ENCODE results near the gene PLEKHB1. TPM values are rescaled to one million over a fixed set of nuclear protein-coding genes. Genes with fewer than 3 reads are reported as not detected.

Gene PLEKHB1
- polyA plus RNA-seq, 4 donors = 4.1 to 20.8 (median 11.9) TPM

- FAIRE-seq (no peak), DNase-seq (no peak)
- Histone ChIP-seq H3K4me1 (ENCODE audit: control insufficient read depth in 3 of 3, insufficient read depth in 2 of 3, low read depth in 1 of 3, low read length in 2 of 3) (no peaks in the 10 kb centered on the region), H3K36me3 (ENCODE audit: control insufficient read depth in 3 of 3, insufficient read depth in 2 of 3, low read depth in 1 of 3, low read length in 3 of 3) (no peaks in the 10 kb centered on the region), H3K9me3 (ENCODE audit: control insufficient read depth in 2 of 2, insufficient read depth in 1 of 2, low read depth in 1 of 2, low read length in 1 of 2) (peaks cover 0 to 4% of the 10 kb centered on the region in 2 donors), H3K27me3 (ENCODE audit: control insufficient read depth in 3 of 3, insufficient read depth in 3 of 3, low read length in 3 of 3) (no peaks in the 10 kb centered on the region), H3K4me3 (ENCODE audit: low read depth in 1 of 3, low read length in 3 of 3) (no peak overlapping the region), H3K27ac (ENCODE audit: low read depth in 1 of 3, low read length in 2 of 3) (no peak overlapping the region)
- 68 to 84% (median 71%) methylated on average over 1 of the region's 1 CpG for WGBS, 3 donors
Measured at GRCh38 chr11:73637012-73637411, 9.4 kb upstream of the PLEKHB1 start.

GRCh38 chr11:73640592-73640991 lies 5.8 kb upstream of the PLEKHB1 start:
- Histone ChIP-seq H3K27ac (ENCODE audit: low read depth in 1 of 3, low read length in 2 of 3) (no peak overlapping the region), H3K4me1 (ENCODE audit: control insufficient read depth in 3 of 3, insufficient read depth in 2 of 3, low read depth in 1 of 3, low read length in 2 of 3) (peaks cover 0 to 1% (median 0%) of the 10 kb centered on the region in 3 donors), H3K27me3 (ENCODE audit: control insufficient read depth in 3 of 3, insufficient read depth in 3 of 3, low read length in 3 of 3) (peaks cover 0 to 6% (median 3%) of the 10 kb centered on the region in 3 donors), H3K4me3 (ENCODE audit: low read depth in 1 of 3, low read length in 3 of 3) (no peak overlapping the region), H3K36me3 (ENCODE audit: control insufficient read depth in 3 of 3, insufficient read depth in 2 of 3, low read depth in 1 of 3, low read length in 3 of 3) (no peaks in the 10 kb centered on the region), H3K9me3 (ENCODE audit: control insufficient read depth in 2 of 2, insufficient read depth in 1 of 2, low read depth in 1 of 2, low read length in 1 of 2) (no peaks in the 10 kb centered on the region)
- DNase-seq = no peak
- no peak for FAIRE-seq
- WGBS, 3 donors = 29 to 32% (median 30%) methylated on average over 2 of the region's 2 CpGs

- no peak for DNase-seq
- H3K27me3 ChIP-seq (ENCODE audit: control insufficient read depth in 3 of 3, insufficient read depth in 3 of 3, low read length in 3 of 3) = peaks cover 0 to 16% (median 3%) of the 10 kb centered on the region in 3 donors
- no peak overlapping the region for H3K27ac ChIP-seq (ENCODE audit: low read depth in 1 of 3, low read length in 2 of 3)
- H3K36me3 ChIP-seq (ENCODE audit: control insufficient read depth in 3 of 3, insufficient read depth in 2 of 3, low read depth in 1 of 3, low read length in 3 of 3) = no peaks in the 10 kb centered on the region
- H3K4me3 ChIP-seq (ENCODE audit: low read depth in 1 of 3, low read length in 3 of 3) = no peak overlapping the region
- no peaks in the 10 kb centered on the region for H3K9me3 ChIP-seq (ENCODE audit: control insufficient read depth in 2 of 2, insufficient read depth in 1 of 2, low read depth in 1 of 2, low read length in 1 of 2)
- H3K4me1 ChIP-seq (ENCODE audit: control insufficient read depth in 3 of 3, insufficient read depth in 2 of 3, low read depth in 1 of 3, low read length in 2 of 3) = peaks cover 0 to 5% (median 0%) of the 10 kb centered on the region in 3 donors
- FAIRE-seq = no peak
Measured at GRCh38 chr11:73641668-73642067, 4.7 kb upstream of the PLEKHB1 start.

GRCh38 chr11:73645121-73645969 lies 1.0 kb upstream of the PLEKHB1 start:
- no peak overlapping the region for H3K27ac ChIP-seq (ENCODE audit: low read depth in 1 of 3, low read length in 2 of 3)
- H3K27me3 ChIP-seq (ENCODE audit: control insufficient read depth in 3 of 3, insufficient read depth in 3 of 3, low read length in 3 of 3) = peaks cover 0 to 17% (median 3%) of the 10 kb centered on the region in 3 donors
- peaks cover 0 to under 1% (median 0%) of the 10 kb centered on the region in 3 donors for H3K36me3 ChIP-seq (ENCODE audit: control insufficient read depth in 3 of 3, insufficient read depth in 2 of 3, low read depth in 1 of 3, low read length in 3 of 3)
- WGBS, 3 donors = 44 to 70% (median 67%) methylated on average over 16 of the region's 16 CpGs
- FAIRE-seq = no peak
- no peaks in the 10 kb centered on the region for H3K9me3 ChIP-seq (ENCODE audit: control insufficient read depth in 2 of 2, insufficient read depth in 1 of 2, low read depth in 1 of 2, low read length in 1 of 2)
- H3K4me3 ChIP-seq (ENCODE audit: low read depth in 1 of 3, low read length in 3 of 3) = peak overlapping the region in 1 of 3 donors; percentile 2
- peaks cover 0 to 10% (median 0%) of the 10 kb centered on the region in 3 donors for H3K4me1 ChIP-seq (ENCODE audit: control insufficient read depth in 3 of 3, insufficient read depth in 2 of 3, low read depth in 1 of 3, low read length in 2 of 3)
- DNase-seq = no peak

- Histone ChIP-seq H3K27ac (ENCODE audit: low read depth in 1 of 3, low read length in 2 of 3) (peak overlapping the region in 1 of 3 donors; percentile 57), H3K4me3 (ENCODE audit: low read depth in 1 of 3, low read length in 3 of 3) (peak overlapping the region in 2 of 3 donors; percentile 27 to 30)
- FAIRE-seq = no peak
Measured at GRCh38 chr11:73647459-73648100, 1.2 kb downstream of the PLEKHB1 start.

GRCh38 chr11:73648121-73648520 lies 1.7 kb downstream of the PLEKHB1 start:
- Histone ChIP-seq H3K27ac (ENCODE audit: low read depth in 1 of 3, low read length in 2 of 3) (no peak overlapping the region), H3K4me1 (ENCODE audit: control insufficient read depth in 3 of 3, insufficient read depth in 2 of 3, low read depth in 1 of 3, low read length in 2 of 3) (peaks cover 0 to 15% (median 0%) of the 10 kb centered on the region in 3 donors), H3K9me3 (ENCODE audit: control insufficient read depth in 2 of 2, insufficient read depth in 1 of 2, low read depth in 1 of 2, low read length in 1 of 2) (no peaks in the 10 kb centered on the region), H3K4me3 (ENCODE audit: low read depth in 1 of 3, low read length in 3 of 3) (no peak overlapping the region), H3K36me3 (ENCODE audit: control insufficient read depth in 3 of 3, insufficient read depth in 2 of 3, low read depth in 1 of 3, low read length in 3 of 3) (peaks cover 0 to 3% (median 0%) of the 10 kb centered on the region in 3 donors), H3K27me3 (ENCODE audit: control insufficient read depth in 3 of 3, insufficient read depth in 3 of 3, low read length in 3 of 3) (peaks cover 0 to 17% (median 0%) of the 10 kb centered on the region in 3 donors)
- DNase-seq (no peak), FAIRE-seq (no peak)
- WGBS, 3 donors = 88 to 90% (median 88%) methylated on average over 9 of the region's 9 CpGs

More at GRCh38 chr11:73647459-73648100, 1.2 kb downstream of the PLEKHB1 start:
- H3K9me3 ChIP-seq (ENCODE audit: control insufficient read depth in 2 of 2, insufficient read depth in 1 of 2, low read depth in 1 of 2, low read length in 1 of 2) = no peaks in the 10 kb centered on the region
- H3K36me3 ChIP-seq (ENCODE audit: control insufficient read depth in 3 of 3, insufficient read depth in 2 of 3, low read depth in 1 of 3, low read length in 3 of 3) = peaks cover 0 to 3% (median 0%) of the 10 kb centered on the region in 3 donors
- DNase-seq = peak; percentile 88 to 91
- peaks cover 0 to 17% (median 3%) of the 10 kb centered on the region in 3 donors for H3K27me3 ChIP-seq (ENCODE audit: control insufficient read depth in 3 of 3, insufficient read depth in 3 of 3, low read length in 3 of 3)
- 3 to 12% (median 4%) methylated on average over 20 to 23 of the region's 23 CpGs for WGBS, 3 donors
- H3K4me1 ChIP-seq (ENCODE audit: control insufficient read depth in 3 of 3, insufficient read depth in 2 of 3, low read depth in 1 of 3, low read length in 2 of 3) = peaks cover 0 to 15% (median 0%) of the 10 kb centered on the region in 3 donors

GRCh38 chr11:73648571-73649046 lies 2.2 kb downstream of the PLEKHB1 start:
- H3K36me3 ChIP-seq (ENCODE audit: control insufficient read depth in 3 of 3, insufficient read depth in 2 of 3, low read depth in 1 of 3, low read length in 3 of 3) = peaks cover 0 to 3% (median 0%) of the 10 kb centered on the region in 3 donors
- no peak overlapping the region for H3K27ac ChIP-seq (ENCODE audit: low read depth in 1 of 3, low read length in 2 of 3)
- no peaks in the 10 kb centered on the region for H3K9me3 ChIP-seq (ENCODE audit: control insufficient read depth in 2 of 2, insufficient read depth in 1 of 2, low read depth in 1 of 2, low read length in 1 of 2)
- H3K27me3 ChIP-seq (ENCODE audit: control insufficient read depth in 3 of 3, insufficient read depth in 3 of 3, low read length in 3 of 3) = peaks cover 0 to 17% (median 0%) of the 10 kb centered on the region in 3 donors
- no peak for FAIRE-seq
- H3K4me3 ChIP-seq (ENCODE audit: low read depth in 1 of 3, low read length in 3 of 3) = no peak overlapping the region
- 65 to 72% (median 66%) methylated on average over 6 to 8 of the region's 8 CpGs for WGBS, 3 donors
- no peak for DNase-seq
- H3K4me1 ChIP-seq (ENCODE audit: control insufficient read depth in 3 of 3, insufficient read depth in 2 of 3, low read depth in 1 of 3, low read length in 2 of 3) = peaks cover 0 to 15% (median 0%) of the 10 kb centered on the region in 3 donors

- no peak for DNase-seq
- Histone ChIP-seq H3K4me3 (ENCODE audit: low read depth in 1 of 3, low read length in 3 of 3) (no peak overlapping the region), H3K9me3 (ENCODE audit: control insufficient read depth in 2 of 2, insufficient read depth in 1 of 2, low read depth in 1 of 2, low read length in 1 of 2) (no peaks in the 10 kb centered on the region), H3K36me3 (ENCODE audit: control insufficient read depth in 3 of 3, insufficient read depth in 2 of 3, low read depth in 1 of 3, low read length in 3 of 3) (peaks cover 0 to 5% (median 0%) of the 10 kb centered on the region in 3 donors), H3K4me1 (ENCODE audit: control insufficient read depth in 3 of 3, insufficient read depth in 2 of 3, low read depth in 1 of 3, low read length in 2 of 3) (peaks cover 0 to 15% (median 0%) of the 10 kb centered on the region in 3 donors), H3K27me3 (ENCODE audit: control insufficient read depth in 3 of 3, insufficient read depth in 3 of 3, low read length in 3 of 3) (peaks cover 0 to 17% (median 0%) of the 10 kb centered on the region in 3 donors), H3K27ac (ENCODE audit: low read depth in 1 of 3, low read length in 2 of 3) (no peak overlapping the region)
- no peak for FAIRE-seq
- WGBS, 3 donors = 75 to 85% (median 80%) methylated on average over 9 of the region's 9 CpGs
Measured at GRCh38 chr11:73649206-73649605, 2.8 kb downstream of the PLEKHB1 start.
